ENCODE data around the gene IVL. TPM values are rescaled to one million over a fixed set of nuclear protein-coding genes. Genes with fewer than 3 reads are reported as not detected.

IVL gene
- total RNA-seq, 1 donor from 2014 or later = not detected

GRCh38 chr1:152879559-152880198 lies 28.7 kb upstream of the IVL start:
- no peak for DNase-seq (ENCODE audit: low spot score)
- Histone ChIP-seq H3K27ac (no peak overlapping the region), H4K20me1 (ENCODE audit: low read depth) (no peaks in the 10 kb centered on the region), H3K36me3 (no peaks in the 10 kb centered on the region), H3K9me3 (ENCODE audit: low read depth) (peaks cover 5% of the 10 kb centered on the region), H3K4me1 (no peaks in the 10 kb centered on the region), H3F3A (ENCODE audit: low read depth) (no peaks in the 10 kb centered on the region), H3K9ac (no peak overlapping the region), H3K27me3 (no peaks in the 10 kb centered on the region), H2AFZ (replicated peaks) (no peak overlapping the region), H3K4me2 (no peak overlapping the region), H3K79me2 (ENCODE audit: low read depth) (no peaks in the 10 kb centered on the region), H3K4me3 (no peak overlapping the region)
- Mint-ChIP-seq H3K9me3 (peaks cover 21% of the 10 kb centered on the region), H3K4me3 (no peak overlapping the region), H3K4me1 (no peaks in the 10 kb centered on the region), H3K36me3 (no peaks in the 10 kb centered on the region), H3K27ac (no peak overlapping the region), H3K27me3 (ENCODE audit: insufficient read depth, low read depth) (peaks cover 4% of the 10 kb centered on the region)
- TF ChIP-seq EZH2phosphoT487 (IDR thresholded peaks at IDR 0.05) (no peak), EZH2 (IDR thresholded peaks at IDR 0.05) (no peak), CTCF (IDR thresholded peaks at IDR 0.05) (no peak)

GRCh38 chr1:152880316-152880715 lies 28.0 kb upstream of the IVL start:
- H3K4me1 ChIP-seq = no peaks in the 10 kb centered on the region
- H3K4me1 Mint-ChIP-seq = no peaks in the 10 kb centered on the region
- H3K27ac ChIP-seq = no peak overlapping the region
- H3K36me3 Mint-ChIP-seq = no peaks in the 10 kb centered on the region
- H4K20me1 ChIP-seq (ENCODE audit: low read depth) = no peaks in the 10 kb centered on the region
- H3K4me3 Mint-ChIP-seq = no peak overlapping the region
- H3K4me2 ChIP-seq = no peak overlapping the region
- no peak for TF ChIP-seq CTCF (IDR thresholded peaks at IDR 0.05)
- no peak for TF ChIP-seq EZH2 (IDR thresholded peaks at IDR 0.05)
- TF ChIP-seq EZH2phosphoT487 (IDR thresholded peaks at IDR 0.05) = no peak
- no peaks in the 10 kb centered on the region for H3K27me3 ChIP-seq
- H3K9me3 Mint-ChIP-seq = peaks cover 21% of the 10 kb centered on the region
- no peak overlapping the region for H3K9ac ChIP-seq
- H3K36me3 ChIP-seq = no peaks in the 10 kb centered on the region
- no peaks in the 10 kb centered on the region for H3F3A ChIP-seq (ENCODE audit: low read depth)
- peaks cover 4% of the 10 kb centered on the region for H3K27me3 Mint-ChIP-seq (ENCODE audit: insufficient read depth, low read depth)
- H3K4me3 ChIP-seq = no peak overlapping the region
- no peak for DNase-seq (ENCODE audit: low spot score)
- H3K27ac Mint-ChIP-seq = no peak overlapping the region
- peaks cover 5% of the 10 kb centered on the region for H3K9me3 ChIP-seq (ENCODE audit: low read depth)
- H2AFZ ChIP-seq (replicated peaks) = no peak overlapping the region
- no peaks in the 10 kb centered on the region for H3K79me2 ChIP-seq (ENCODE audit: low read depth)

GRCh38 chr1:152880907-152881306 lies 27.4 kb upstream of the IVL start:
- no peak for DNase-seq (ENCODE audit: low spot score)
- Mint-ChIP-seq H3K27me3 (ENCODE audit: insufficient read depth, low read depth) (peaks cover 4% of the 10 kb centered on the region), H3K36me3 (no peaks in the 10 kb centered on the region), H3K9me3 (peaks cover 21% of the 10 kb centered on the region), H3K4me3 (no peak overlapping the region), H3K4me1 (no peaks in the 10 kb centered on the region), H3K27ac (no peak overlapping the region)
- Histone ChIP-seq H3K9ac (no peak overlapping the region), H3K4me3 (no peak overlapping the region), H3K79me2 (ENCODE audit: low read depth) (no peaks in the 10 kb centered on the region), H2AFZ (replicated peaks) (no peak overlapping the region), H3K27me3 (no peaks in the 10 kb centered on the region), H3K9me3 (ENCODE audit: low read depth) (peaks cover 7% of the 10 kb centered on the region), H3K27ac (no peak overlapping the region), H3K4me2 (no peak overlapping the region), H3K36me3 (no peaks in the 10 kb centered on the region), H3K4me1 (no peaks in the 10 kb centered on the region), H4K20me1 (ENCODE audit: low read depth) (no peaks in the 10 kb centered on the region), H3F3A (ENCODE audit: low read depth) (no peaks in the 10 kb centered on the region)
- TF ChIP-seq EZH2 (IDR thresholded peaks at IDR 0.05) (no peak), CTCF (IDR thresholded peaks at IDR 0.05) (no peak), EZH2phosphoT487 (IDR thresholded peaks at IDR 0.05) (no peak)

Data from neural progenitor cell (in vitro differentiated cells).